Subcutaneous abdominal adipose tissue (tissue), 5 donors: ENCODE measurements around the gene U2SURP.

ENCODE experiments used
- H3K27ac ChIP-seq: one replicate; pipeline ENCODE4 v1.7.0; 2013; ENCODE audit warnings: low read depth, mild to moderate bottlenecking, inconsistent platforms, low read length, moderate library complexity
- H3K27me3 ChIP-seq, 5 donors: one replicate each; pipeline ENCODE4 v1.7.0; 2013; ENCODE audit warnings: low read length in 5 of 5, inconsistent platforms in 1 of 5; ENCODE audit not compliant: control insufficient read depth in 5 of 5, insufficient read depth in 4 of 5
- H3K36me3 ChIP-seq, 5 donors: one replicate each; pipeline ENCODE4 v1.7.0; 2013; ENCODE audit warnings: low read length in 5 of 5; ENCODE audit not compliant: control insufficient read depth in 5 of 5, insufficient read depth in 5 of 5
- H3K4me1 ChIP-seq, 5 donors: one replicate each; pipeline ENCODE4 v1.7.0; 2013; ENCODE audit warnings: low read length in 5 of 5, mild to moderate bottlenecking in 3 of 5, moderate library complexity in 1 of 5; ENCODE audit not compliant: control insufficient read depth in 5 of 5, insufficient read depth in 5 of 5
- H3K4me3 ChIP-seq, 5 donors: one replicate each; pipeline ENCODE4 v1.7.0; 2013; ENCODE audit warnings: low read length in 5 of 5, low read depth in 1 of 5
- H3K9ac ChIP-seq, 5 donors: one replicate each; pipeline ENCODE4 v1.7.0; 2013; ENCODE audit warnings: low read length in 5 of 5, mild to moderate bottlenecking in 4 of 5, moderate library complexity in 3 of 5
- H3K9me3 ChIP-seq, 5 donors: one replicate each; pipeline ENCODE4 v1.7.0; 2013; ENCODE audit warnings: low read length in 5 of 5; ENCODE audit not compliant: control insufficient read depth in 5 of 5
- donor health status: healthy.
- donor health status: healthy.
- donor health status: healthy.
- donor health status: healthy.
- donor health status: healthy.

U2SURP gene

DNA sequence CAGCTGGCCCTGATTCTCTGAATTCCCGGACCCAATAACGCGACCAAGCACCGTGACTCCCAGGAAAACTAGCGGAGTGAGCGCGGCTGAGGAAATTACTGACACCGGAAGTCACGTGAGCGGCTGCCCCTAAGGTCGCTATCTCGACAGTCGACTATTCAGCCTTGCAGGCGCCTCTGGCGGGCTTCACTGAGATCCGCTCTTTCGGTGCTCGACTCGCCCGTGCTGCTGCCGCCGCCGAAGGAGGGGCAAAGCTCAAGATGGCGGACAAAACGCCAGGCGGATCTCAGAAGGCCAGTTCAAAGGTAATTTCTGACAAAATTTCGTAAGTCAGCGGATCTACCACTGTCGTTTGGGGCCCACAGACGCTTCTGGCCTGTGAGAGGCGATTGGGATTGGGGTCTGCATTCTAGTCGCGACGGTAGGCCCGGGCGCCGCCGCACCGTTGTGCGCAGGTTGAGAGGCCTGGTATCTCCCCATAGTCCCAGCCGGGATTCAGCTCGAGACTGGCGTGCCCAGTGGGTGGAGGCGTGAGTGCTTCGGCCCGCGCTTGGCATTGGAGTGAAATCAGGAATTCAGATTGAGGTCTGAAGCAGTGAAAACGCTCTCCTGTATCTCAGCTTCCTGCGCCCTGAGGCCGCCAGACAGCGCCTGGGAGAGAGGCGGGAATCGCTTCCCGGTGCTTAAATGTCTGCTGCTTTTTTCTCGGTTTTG is at the start of gene U2SURP:
TSS of gene U2SURP (plus strand) at position 202 of the 714 bp plus-strand sequence. CDS start at position 261, 59 bp downstream.
- peak within 1 kb of the TSS; percentile 90 to 98 (median 94) for H3K4me3 ChIP-seq
- H3K27ac ChIP-seq, result peak within 1 kb of the TSS; percentile 88
- H3K36me3 ChIP-seq, result no peaks in the 10 kb centered on the region
- H3K9ac ChIP-seq, result peak within 1 kb of the TSS; percentile 93 to 99 (median 98)
- peaks cover 5 to 42% (median 38%) of the 10 kb centered on the region in 5 donors for H3K4me1 ChIP-seq
- H3K27me3 ChIP-seq, result no peaks in the 10 kb centered on the region
- no peaks in the 10 kb centered on the region for H3K9me3 ChIP-seq

DNA sequence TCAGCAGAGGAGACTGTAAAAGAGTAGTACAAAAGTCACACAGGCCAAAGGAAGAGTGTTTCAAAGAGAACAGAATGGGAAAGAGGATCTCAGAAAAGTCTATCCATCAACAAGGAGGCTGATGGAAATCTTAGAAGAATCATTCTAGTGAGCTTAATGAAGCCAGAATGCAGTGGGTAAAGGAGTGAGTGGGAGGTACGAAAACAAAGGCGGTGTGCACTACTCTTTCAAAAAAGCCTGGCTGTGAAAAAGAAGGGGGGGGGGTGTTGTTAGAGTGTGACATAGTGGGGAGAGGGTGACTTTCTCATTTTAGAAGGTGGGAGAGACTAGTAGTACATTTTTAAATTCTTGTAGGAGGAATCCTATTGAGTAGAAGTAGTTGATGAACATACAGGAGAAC is 49.6 kb upstream of the U2SURP start:
- peaks cover 5 to 16% (median 12%) of the 10 kb centered on the region in 5 donors for H3K27me3 ChIP-seq

DNA sequence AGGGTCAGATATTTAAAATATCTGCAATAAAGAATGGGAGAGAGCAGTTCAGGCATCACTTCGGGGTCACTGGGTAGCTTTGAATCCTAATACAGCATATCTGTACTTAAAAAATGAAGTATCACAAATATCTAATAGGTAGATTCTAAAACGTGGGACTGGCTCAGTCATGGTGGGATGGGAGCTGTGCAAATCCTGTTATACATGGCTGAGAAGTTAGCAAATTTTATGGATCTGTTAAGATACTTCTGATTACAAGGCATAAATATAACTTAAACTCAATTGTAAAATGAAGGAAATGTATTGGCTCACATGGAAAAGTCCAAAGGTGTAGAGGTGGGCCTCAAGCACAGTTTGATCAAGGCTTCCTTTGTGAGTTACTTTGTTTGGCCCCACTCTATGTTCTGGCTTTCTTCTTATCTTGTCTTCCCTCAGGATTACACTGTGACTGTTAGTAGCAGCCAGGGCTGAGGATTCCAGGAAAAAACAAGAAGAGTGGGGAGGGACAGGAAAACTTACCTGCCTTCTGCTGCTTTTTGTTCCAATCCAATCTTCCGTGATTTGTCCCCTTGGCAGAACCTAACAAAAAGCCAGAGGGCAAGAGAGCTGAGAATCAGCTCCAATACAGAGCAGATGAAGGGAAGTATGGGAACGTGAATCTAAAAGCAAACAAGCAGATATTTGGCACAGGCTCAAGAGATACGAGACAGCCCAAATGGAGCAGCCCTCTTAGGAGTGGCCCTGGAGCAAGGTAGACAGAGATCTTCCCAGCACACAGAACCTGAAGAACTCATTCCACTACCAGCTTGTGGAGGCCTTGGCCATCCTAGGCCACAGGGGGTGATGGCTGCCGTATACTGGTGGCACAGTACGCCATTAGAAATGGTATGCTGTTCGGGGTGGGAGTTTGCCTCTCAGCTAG is 48.8 kb upstream of the U2SURP start:
- no peak overlapping the region for H3K4me3 ChIP-seq
- H3K4me1 ChIP-seq, result peaks cover 0 to 3% (median under 1%) of the 10 kb centered on the region in 5 donors
- no peak overlapping the region for H3K27ac ChIP-seq
- H3K9me3 ChIP-seq, result no peaks in the 10 kb centered on the region
- no peak overlapping the region for H3K9ac ChIP-seq
- no peaks in the 10 kb centered on the region for H3K36me3 ChIP-seq
- peaks cover 0 to 11% (median 7%) of the 10 kb centered on the region in 5 donors for H3K27me3 ChIP-seq

More for the DNA sequence above, 49.6 kb upstream of the U2SURP start:
- Histone ChIP-seq H3K27ac (no peak overlapping the region), H3K4me1 (peaks cover 0 to 7% (median 6%) of the 10 kb centered on the region in 5 donors), H3K4me3 (no peak overlapping the region), H3K9me3 (no peaks in the 10 kb centered on the region), H3K9ac (no peak overlapping the region), H3K36me3 (no peaks in the 10 kb centered on the region)

DNA sequence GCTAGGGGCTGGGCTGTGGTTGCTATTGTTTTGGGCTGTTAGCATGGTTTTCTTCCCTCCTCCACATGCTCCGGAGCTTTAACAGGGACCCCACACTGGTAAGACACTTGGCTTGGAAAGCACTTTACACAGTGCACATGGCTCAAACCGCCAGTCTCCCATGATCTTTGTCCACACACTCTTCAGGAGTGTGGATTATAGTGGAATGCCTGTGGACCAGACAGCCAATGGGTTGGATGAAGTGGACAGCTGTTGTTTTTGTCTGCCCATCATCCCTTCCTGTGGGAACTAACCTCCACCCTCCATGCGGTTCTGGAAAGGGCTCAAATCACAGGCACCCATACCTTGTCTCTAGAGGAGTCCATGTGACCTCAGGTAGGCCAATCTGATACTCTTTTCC is 47.9 kb upstream of the U2SURP start:
- Histone ChIP-seq H3K9me3 (no peaks in the 10 kb centered on the region), H3K27me3 (peaks cover 0 to 5% (median 0%) of the 10 kb centered on the region in 5 donors), H3K4me1 (no peaks in the 10 kb centered on the region), H3K27ac (no peak overlapping the region), H3K9ac (no peak overlapping the region), H3K4me3 (no peak overlapping the region), H3K36me3 (no peaks in the 10 kb centered on the region)

DNA sequence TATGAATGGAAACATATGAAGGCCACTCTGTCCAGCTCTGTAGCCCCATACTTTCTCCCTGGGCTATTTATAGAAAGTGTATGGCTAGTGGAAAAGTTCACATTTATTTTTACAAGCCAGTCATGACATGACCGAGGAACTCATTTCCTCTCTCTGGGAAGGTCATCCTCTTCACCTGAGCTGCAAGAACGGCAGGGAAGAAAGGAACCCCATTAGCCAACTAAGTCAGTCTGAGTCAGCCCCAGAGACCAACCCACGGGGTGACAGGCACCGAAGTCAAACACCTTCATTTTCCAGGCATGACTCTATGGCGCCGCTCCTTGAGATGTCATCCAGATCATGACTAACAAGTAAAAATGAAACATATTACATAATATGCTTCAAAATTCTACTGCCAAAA is 42.7 kb upstream of the U2SURP start:
- Histone ChIP-seq H3K9ac (no peak overlapping the region), H3K9me3 (no peaks in the 10 kb centered on the region)

DNA sequence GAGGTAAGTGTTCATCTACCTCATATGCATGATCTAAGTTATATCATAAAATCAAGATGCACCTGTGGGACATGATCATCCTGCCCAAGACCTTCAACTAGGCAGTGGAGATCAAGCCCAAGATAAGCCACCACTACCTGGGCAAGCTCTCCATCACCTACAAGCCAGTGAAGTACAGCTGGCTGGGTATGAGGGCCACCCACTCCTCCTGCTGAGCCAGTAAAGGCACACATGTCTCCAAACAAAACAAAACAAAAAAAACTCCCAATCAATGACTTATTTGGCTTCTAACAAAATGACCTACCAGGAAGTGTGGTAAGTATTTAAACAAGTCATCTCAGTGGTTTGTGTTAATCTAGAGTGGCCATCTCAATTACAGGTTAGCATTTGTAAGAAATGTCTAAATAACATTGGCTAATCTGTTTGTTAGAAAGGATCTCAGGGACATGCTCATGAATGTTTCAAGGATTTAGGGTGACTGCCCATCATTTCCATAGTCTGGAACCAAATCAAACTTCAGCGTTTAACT is 41.0 kb upstream of the U2SURP start:
- Histone ChIP-seq H3K27ac (no peak overlapping the region), H3K9me3 (no peaks in the 10 kb centered on the region), H3K9ac (no peak overlapping the region), H3K36me3 (no peaks in the 10 kb centered on the region), H3K4me3 (no peak overlapping the region), H3K27me3 (peaks cover 0 to 22% (median 15%) of the 10 kb centered on the region in 5 donors), H3K4me1 (peaks cover 2 to 13% (median 8%) of the 10 kb centered on the region in 5 donors)

More for the DNA sequence above, 42.7 kb upstream of the U2SURP start:
- Histone ChIP-seq H3K27me3 (peaks cover 0 to 18% (median 10%) of the 10 kb centered on the region in 5 donors), H3K4me1 (peaks cover 2 to 8% (median 5%) of the 10 kb centered on the region in 5 donors), H3K27ac (no peak overlapping the region), H3K4me3 (no peak overlapping the region), H3K36me3 (no peaks in the 10 kb centered on the region)

DNA sequence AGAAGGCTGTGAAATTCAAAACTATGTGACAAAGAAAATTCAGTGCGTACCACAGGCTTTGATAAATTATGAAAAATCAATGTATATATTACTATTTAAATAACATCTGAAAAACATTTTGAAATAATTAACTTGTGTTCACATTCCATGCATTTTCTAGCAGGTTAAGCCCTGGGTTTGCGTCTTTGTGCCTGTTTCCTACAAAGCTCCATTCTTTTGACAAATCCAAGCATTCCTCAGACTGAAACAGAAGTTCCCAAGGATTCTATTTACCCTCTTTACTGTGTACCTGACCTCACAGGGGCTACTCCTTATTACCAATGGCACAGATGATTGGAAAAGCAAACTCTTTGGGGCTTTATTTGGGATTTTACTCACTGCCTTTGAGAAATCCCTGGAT is 39.8 kb upstream of the U2SURP start:
- Histone ChIP-seq H3K27me3 (peaks cover 0 to 22% (median 15%) of the 10 kb centered on the region in 5 donors), H3K27ac (no peak overlapping the region), H3K9ac (no peak overlapping the region), H3K9me3 (no peaks in the 10 kb centered on the region), H3K4me1 (peaks cover 2 to 13% (median 8%) of the 10 kb centered on the region in 5 donors), H3K4me3 (no peak overlapping the region), H3K36me3 (no peaks in the 10 kb centered on the region)

DNA sequence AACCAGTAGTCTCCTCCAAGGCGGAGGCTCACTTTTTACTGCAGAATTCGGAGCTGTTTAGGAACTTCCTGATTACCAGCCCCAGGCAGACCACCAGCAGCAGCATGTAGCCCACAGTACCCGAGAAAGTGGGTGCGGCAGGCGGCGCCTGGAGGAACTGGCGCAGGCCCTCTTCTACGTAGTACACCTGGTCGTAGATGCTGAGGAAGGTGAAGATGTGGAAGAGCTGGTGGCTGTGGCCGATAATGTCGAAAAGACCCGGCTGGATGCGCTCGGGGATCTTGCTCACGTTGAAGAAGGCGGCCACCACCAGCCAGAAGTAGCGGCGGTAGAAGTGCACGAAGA is 39.2 kb upstream of the U2SURP start:
- peaks cover 2 to 13% (median 8%) of the 10 kb centered on the region in 5 donors for H3K4me1 ChIP-seq
- H3K9me3 ChIP-seq, result no peaks in the 10 kb centered on the region
- H3K36me3 ChIP-seq, result no peaks in the 10 kb centered on the region
- H3K4me3 ChIP-seq, result no peak overlapping the region
- no peak overlapping the region for H3K9ac ChIP-seq
- H3K27ac ChIP-seq, result no peak overlapping the region
- peaks cover 0 to 22% (median 15%) of the 10 kb centered on the region in 5 donors for H3K27me3 ChIP-seq

DNA sequence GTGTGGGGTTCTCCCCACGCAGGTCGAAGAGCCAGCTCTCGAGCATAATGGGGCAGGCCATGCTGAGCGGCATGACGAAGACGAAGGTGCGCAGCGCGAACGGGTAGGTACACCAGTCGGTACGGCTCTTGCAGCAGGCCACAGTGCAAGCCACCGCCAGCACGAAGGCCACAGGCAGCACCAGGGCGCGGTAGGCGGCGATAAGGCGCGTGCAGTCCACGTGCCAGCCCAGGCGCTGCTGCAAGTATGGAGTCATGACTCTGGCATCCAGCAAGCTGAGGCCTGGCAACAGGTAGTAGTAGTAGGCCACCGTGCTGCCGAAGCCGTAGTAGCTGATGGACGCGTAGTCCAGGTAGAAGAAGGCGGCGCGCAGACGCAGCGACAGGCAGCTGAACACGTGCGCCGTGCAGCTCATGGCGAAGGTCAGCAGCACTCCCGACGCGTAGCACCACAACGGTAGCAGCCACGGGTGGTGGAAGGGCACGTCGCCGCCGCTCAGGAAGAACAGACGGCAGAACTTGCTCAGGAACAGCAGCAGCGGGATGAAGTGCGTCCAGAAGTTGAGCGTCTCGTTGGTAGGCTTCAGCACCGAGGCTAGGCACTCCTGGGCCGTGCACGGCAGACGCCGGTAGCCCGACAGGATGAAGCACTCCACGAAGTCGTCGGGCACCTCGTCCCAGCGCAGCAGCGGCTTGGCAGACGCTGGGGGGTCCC is 38.7 kb upstream of the U2SURP start:
- Histone ChIP-seq H3K9me3 (no peaks in the 10 kb centered on the region), H3K4me1 (peaks cover 2 to 13% (median 8%) of the 10 kb centered on the region in 5 donors), H3K4me3 (peak overlapping the region in 4 of 5 donors; percentile 47 to 68 (median 64)), H3K27ac (no peak overlapping the region), H3K27me3 (peaks cover 0 to 22% (median 15%) of the 10 kb centered on the region in 5 donors), H3K36me3 (no peaks in the 10 kb centered on the region), H3K9ac (no peak overlapping the region)
